ENCODE measurements around the gene RNF223. TPM values are rescaled to one million over a fixed set of nuclear protein-coding genes. Genes with fewer than 3 reads are reported as not detected.

Gene RNF223
- polyA plus RNA-seq, 1 donor (not counting 4 experiments of a cell fraction or from before 2014, with no cell fraction given): 0.22 TPM

GRCh38 chr1:1043921-1044320 lies 30.2 kb downstream of the RNF223 start:
- dilution Hi-C loops (cut with MboI; ENCODE audit: extremely low pct_ligation_motif_present, low sequenced_read_pairs): no loop called here
- Histone ChIP-seq H3K9me3 (ENCODE audit: control insufficient read depth, low read depth, low read length) (no peaks in the 10 kb centered on the region), H4K20me1 (ENCODE audit: control insufficient read depth, extremely low read depth, insufficient read depth, low read length) (peaks cover 34% of the 10 kb centered on the region), H3K27ac (ENCODE audit: control insufficient read depth, insufficient read depth, low read length) (no peak overlapping the region), H3K4me2 (ENCODE audit: control insufficient read depth, extremely low read depth, insufficient read depth, low read depth, low read length) (no peak overlapping the region), H2AFZ (ENCODE audit: control insufficient read depth, low read length) (no peak overlapping the region), H3K9me1 (ENCODE audit: control insufficient read depth, extremely low read depth, insufficient read depth, low read length) (peaks cover 3% of the 10 kb centered on the region), H3K4me3 (ENCODE audit: control insufficient read depth in 2 of 3, extremely low read depth in 1 of 3, insufficient read depth in 2 of 3, low read depth in 1 of 3, low read length in 3 of 3) (no peak overlapping the region), H3K36me3 (ENCODE audit: control insufficient read depth in 2 of 2, extremely low read depth in 1 of 2, insufficient read depth in 2 of 2, low read length in 2 of 2) (peaks cover 35 to 39% of the 10 kb centered on the region in 2 experiments), H3K4me1 (ENCODE audit: control insufficient read depth, extremely low read depth, insufficient read depth, low read length) (peaks cover 10% of the 10 kb centered on the region), H3K9ac (ENCODE audit: control insufficient read depth, extremely low read depth, insufficient read depth, low read length) (no peak overlapping the region), H3K79me2 (ENCODE audit: control insufficient read depth, insufficient read depth, low read length) (peaks cover 37% of the 10 kb centered on the region), H3K27me3 (ENCODE audit: control insufficient read depth, extremely low read depth, insufficient read depth, low read length) (no peaks in the 10 kb centered on the region)
- DNase-seq (ENCODE audit: low read depth, low spot score): no peak
- TF ChIP-seq CTCF (optimal IDR thresholded peaks at IDR 0.05 in 1 of 3, IDR thresholded peaks at IDR 0.05 in 1 of 3, conservative IDR thresholded peaks at IDR 0.05 in 1 of 3; ENCODE audit: extremely low read depth in 1 of 3, insufficient read depth in 2 of 3, low read length in 3 of 3): no peak
- no peak for TF ChIP-seq EZH2 (IDR thresholded peaks at IDR 0.05; ENCODE audit: low read length)
- no peak for FAIRE-seq

- no peak for FAIRE-seq
- no peak overlapping the region for H3K4me2 ChIP-seq (ENCODE audit: control insufficient read depth, extremely low read depth, insufficient read depth, low read depth, low read length)
- no peaks in the 10 kb centered on the region for H3K9me3 ChIP-seq (ENCODE audit: control insufficient read depth, low read depth, low read length)
- H3K36me3 ChIP-seq (ENCODE audit: control insufficient read depth in 2 of 2, extremely low read depth in 1 of 2, insufficient read depth in 2 of 2, low read length in 2 of 2): peaks cover 35 to 44% of the 10 kb centered on the region in 2 experiments
- H3K27me3 ChIP-seq (ENCODE audit: control insufficient read depth, extremely low read depth, insufficient read depth, low read length): no peaks in the 10 kb centered on the region
- no peak overlapping the region for H3K27ac ChIP-seq (ENCODE audit: control insufficient read depth, insufficient read depth, low read length)
- H3K9me1 ChIP-seq (ENCODE audit: control insufficient read depth, extremely low read depth, insufficient read depth, low read length): peaks cover 6% of the 10 kb centered on the region
- dilution Hi-C loops (cut with MboI; ENCODE audit: extremely low pct_ligation_motif_present, low sequenced_read_pairs): no loop called here
- peaks cover 10% of the 10 kb centered on the region for H3K4me1 ChIP-seq (ENCODE audit: control insufficient read depth, extremely low read depth, insufficient read depth, low read length)
- H3K79me2 ChIP-seq (ENCODE audit: control insufficient read depth, insufficient read depth, low read length): peaks cover 42% of the 10 kb centered on the region
- peaks cover 39% of the 10 kb centered on the region for H4K20me1 ChIP-seq (ENCODE audit: control insufficient read depth, extremely low read depth, insufficient read depth, low read length)
- no peak overlapping the region for H2AFZ ChIP-seq (ENCODE audit: control insufficient read depth, low read length)
- TF ChIP-seq CTCF (optimal IDR thresholded peaks at IDR 0.05 in 1 of 3, IDR thresholded peaks at IDR 0.05 in 1 of 3, conservative IDR thresholded peaks at IDR 0.05 in 1 of 3; ENCODE audit: extremely low read depth in 1 of 3, insufficient read depth in 2 of 3, low read length in 3 of 3): no peak
- TF ChIP-seq EZH2 (IDR thresholded peaks at IDR 0.05; ENCODE audit: low read length): no peak
- H3K9ac ChIP-seq (ENCODE audit: control insufficient read depth, extremely low read depth, insufficient read depth, low read length): no peak overlapping the region
- DNase-seq (ENCODE audit: low read depth, low spot score): no peak
- no peak overlapping the region for H3K4me3 ChIP-seq (ENCODE audit: control insufficient read depth in 2 of 3, extremely low read depth in 1 of 3, insufficient read depth in 2 of 3, low read depth in 1 of 3, low read length in 3 of 3)
Observed at GRCh38 chr1:1043411-1043810, 30.7 kb downstream of the RNF223 start.
